Neuronal stem cell (in vitro differentiated cells): Measurements from ENCODE around the gene GRID1.

Source experiments
- DNase-seq: peaks from one replicate; pipeline ENCODE4 v3.0.0-alpha.2; 2013; ENCODE audit warnings: low spot score
- H2AFZ ChIP-seq: one replicate; pipeline ENCODE4 v1.6.1; 2013; ENCODE audit warnings: mild to moderate bottlenecking, low read length, inconsistent platforms
- H2AK5ac ChIP-seq: 2 replicates; pipeline ENCODE4 v1.6.1; 2013; ENCODE audit warnings: low read depth, mild to moderate bottlenecking, inconsistent platforms, low read length, moderate library complexity, mixed read lengths
- H2BK120ac ChIP-seq: 2 replicates; pipeline ENCODE4 v1.6.1; 2013; ENCODE audit warnings: low read depth, mild to moderate bottlenecking, inconsistent platforms, low read length, moderate library complexity, mixed read lengths
- H2BK12ac ChIP-seq: one replicate; pipeline ENCODE4 v1.6.1; 2013; ENCODE audit warnings: low read length, inconsistent platforms
- H2BK15ac ChIP-seq: 2 replicates; pipeline ENCODE4 v1.6.1; 2013; ENCODE audit warnings: mild to moderate bottlenecking, low read length, inconsistent platforms, mixed read lengths
- H2BK5ac ChIP-seq: one replicate; pipeline ENCODE4 v1.6.1; 2013; ENCODE audit warnings: inconsistent platforms, mild to moderate bottlenecking, low read length, moderate library complexity
- H3K14ac ChIP-seq: one replicate; pipeline ENCODE4 v1.6.1; 2013; ENCODE audit warnings: low read length, inconsistent platforms
- H3K18ac ChIP-seq: 2 replicates; pipeline ENCODE4 v1.6.1; 2013; ENCODE audit warnings: low read length, inconsistent platforms
- H3K23ac ChIP-seq: 2 replicates; pipeline ENCODE4 v1.6.1; 2013; ENCODE audit warnings: low read depth, mild to moderate bottlenecking, mixed read lengths, low read length, inconsistent platforms; ENCODE audit not compliant: poor library complexity
- H3K27ac ChIP-seq: replicated peaks from 3 replicates; pipeline ENCODE4 v1.5.1; 2013; ENCODE audit warnings: low read length, inconsistent platforms
- H3K27me3 ChIP-seq, 3 experiments: 2 replicates each; pipeline ENCODE4 v1.6.1; 2013; ENCODE audit warnings: low read length in 3 of 3, mild to moderate bottlenecking in 2 of 3, inconsistent platforms in 1 of 3, low read depth in 1 of 3, mixed read lengths in 1 of 3, moderate library complexity in 1 of 3; ENCODE audit not compliant: control insufficient read depth in 3 of 3, insufficient read depth in 3 of 3
- H3K36me3 ChIP-seq, 2 donors: replicated peaks in 1 of 2; 2 replicates each; pipeline ENCODE4 v1.6.1; 2013; ENCODE audit warnings: low read length in 2 of 2; ENCODE audit not compliant: control insufficient read depth in 2 of 2, insufficient read depth in 2 of 2
- H3K4ac ChIP-seq: 2 replicates; pipeline ENCODE4 v1.6.1; 2013; ENCODE audit warnings: inconsistent platforms, mild to moderate bottlenecking, low read length, moderate library complexity
- H3K4me1 ChIP-seq, 2 donors: 1 replicate in 1 of 2; 2 replicates in 1 of 2; pipeline ENCODE4 v1.6.1; 2013; ENCODE audit warnings: low read length in 2 of 2, low read depth in 1 of 2; ENCODE audit not compliant: control insufficient read depth in 2 of 2, insufficient read depth in 1 of 2
- H3K4me2 ChIP-seq: one replicate; pipeline ENCODE4 v1.6.1; 2013; ENCODE audit warnings: mild to moderate bottlenecking, low read length, inconsistent platforms; ENCODE audit not compliant: insufficient read depth, poor library complexity, severe bottlenecking
- H3K4me3 ChIP-seq, 2 donors: 2 replicates each; pipeline ENCODE4 v1.5.1; 2013; ENCODE audit warnings: low read length in 2 of 2, mild to moderate bottlenecking in 2 of 2, inconsistent platforms in 1 of 2, moderate library complexity in 1 of 2
- H3K79me1 ChIP-seq: one replicate; pipeline ENCODE4 v1.6.1; 2013; ENCODE audit warnings: low read depth, mild to moderate bottlenecking, inconsistent platforms, low read length, moderate library complexity
- H3K9ac ChIP-seq: one replicate; pipeline ENCODE4 v1.6.1; 2013; ENCODE audit warnings: mild to moderate bottlenecking, low read depth, low read length, inconsistent platforms; ENCODE audit not compliant: poor library complexity
- H3K9me3 ChIP-seq, 2 donors: replicated peaks in 1 of 2; 2 replicates each; pipeline versions ENCODE3 to v1.6.1; 2013; ENCODE audit warnings: low read length in 2 of 2, mild to moderate bottlenecking in 2 of 2, inconsistent platforms in 1 of 2, low read depth in 1 of 2, mixed read lengths in 1 of 2, moderate library complexity in 1 of 2; ENCODE audit not compliant: control insufficient read depth in 2 of 2, insufficient read depth in 1 of 2
- H4K8ac ChIP-seq: one replicate; pipeline ENCODE4 v1.6.1; 2013; ENCODE audit warnings: low read depth, mild to moderate bottlenecking, inconsistent platforms, low read length, moderate library complexity
- H4K91ac ChIP-seq: one replicate; pipeline ENCODE4 v1.6.1; 2013; ENCODE audit warnings: low read length, low read depth, mild to moderate bottlenecking, inconsistent platforms; ENCODE audit not compliant: poor library complexity
- WGBS, 2 donors: extraction: QIAGEN DNeasy Blood & Tissue Kit; methylation state at CpG; one replicate each; pipeline ENCODE4 v1.1.7; 2013; ENCODE audit warnings: missing lambda C conversion rate in 2 of 2, mixed read lengths in 1 of 2; ENCODE audit not compliant: insufficient read length in 2 of 2, insufficient replicate concordance in 1 of 2; ENCODE audit errors: extremely low coverage in 2 of 2; 5-methylcytosine and 5-hydroxymethylcytosine counted together

Gene GRID1

GRCh38 chr10:86231796-86232560 is 134.6 kb downstream of the GRID1 start:
- Histone ChIP-seq H2BK5ac (no peak overlapping the region), H4K91ac (no peak overlapping the region), H3K4me2 (no peak overlapping the region), H2BK15ac (no peak overlapping the region), H3K9ac (no peak overlapping the region), H3K4ac (no peak overlapping the region), H3K14ac (no peak overlapping the region), H3K9me3 (peaks cover 0 to 9% of the 10 kb centered on the region in 2 donors), H2AK5ac (peak overlapping the region; percentile 7), H3K4me1 (peaks cover 0 to 29% of the 10 kb centered on the region in 2 donors), H3K79me1 (no peaks in the 10 kb centered on the region), H3K27me3 (no peaks in the 10 kb centered on the region), H3K36me3 (no peaks in the 10 kb centered on the region), H3K23ac (no peak overlapping the region), H4K8ac (no peak overlapping the region), H3K27ac (no peak overlapping the region), H2AFZ (no peak overlapping the region), H3K4me3 (no peak overlapping the region), H2BK12ac (no peak overlapping the region), H2BK120ac (no peak overlapping the region), H3K18ac (no peak overlapping the region)
- no CpG with 5 or more reads among the region's 11 CpGs for WGBS, 2 donors
- no peak for DNase-seq

GRCh38 chr10:86230557-86231180 is 135.9 kb downstream of the GRID1 start:
- Histone ChIP-seq H3K23ac (no peak overlapping the region), H3K14ac (no peak overlapping the region), H2BK12ac (no peak overlapping the region)

GRCh38 chr10:86229811-86230556 is 136.6 kb downstream of the GRID1 start:
- Histone ChIP-seq H3K9ac (no peak overlapping the region), H2AK5ac (peak overlapping the region; percentile 92), H3K79me1 (no peaks in the 10 kb centered on the region), H2BK5ac (no peak overlapping the region), H3K4me3 (no peak overlapping the region), H3K4me1 (peaks cover 0 to 28% of the 10 kb centered on the region in 2 donors), H2BK120ac (no peak overlapping the region), H3K36me3 (no peaks in the 10 kb centered on the region), H3K27me3 (no peaks in the 10 kb centered on the region), H3K4ac (no peak overlapping the region), H3K27ac (no peak overlapping the region), H3K18ac (peak overlapping the region; percentile 72), H2AFZ (no peak overlapping the region), H3K4me2 (no peak overlapping the region), H3K14ac (no peak overlapping the region), H4K91ac (peak overlapping the region; percentile 20), H4K8ac (no peak overlapping the region), H2BK12ac (peak overlapping the region; percentile 23), H3K9me3 (peaks cover 0 to 2% of the 10 kb centered on the region in 2 donors), H3K23ac (no peak overlapping the region), H2BK15ac (peak overlapping the region; percentile 68)
- no peak for DNase-seq
- no CpG with 5 or more reads among the region's 6 CpGs for WGBS, 2 donors

More at GRCh38 chr10:86230557-86231180, 135.9 kb downstream of the GRID1 start:
- no peak overlapping the region for H3K9ac ChIP-seq
- no peak overlapping the region for H4K8ac ChIP-seq
- no peaks in the 10 kb centered on the region for H3K36me3 ChIP-seq
- no peaks in the 10 kb centered on the region for H3K79me1 ChIP-seq
- no peak overlapping the region for H3K4me2 ChIP-seq
- DNase-seq = no peak
- no peak overlapping the region for H2BK5ac ChIP-seq
- H3K27ac ChIP-seq = no peak overlapping the region
- WGBS, 2 donors = no CpG with 5 or more reads among the region's 7 CpGs
- H2AFZ ChIP-seq = no peak overlapping the region
- H3K18ac ChIP-seq = peak overlapping the region; percentile 75
- H3K4me3 ChIP-seq = no peak overlapping the region
- no peak overlapping the region for H4K91ac ChIP-seq
- H2BK120ac ChIP-seq = peak overlapping the region; percentile 63
- peak overlapping the region; percentile 92 for H2AK5ac ChIP-seq
- H3K27me3 ChIP-seq = no peaks in the 10 kb centered on the region
- H3K4ac ChIP-seq = no peak overlapping the region
- H3K9me3 ChIP-seq = peaks cover 0 to 2% of the 10 kb centered on the region in 2 donors
- H2BK15ac ChIP-seq = no peak overlapping the region
- H3K4me1 ChIP-seq = peaks cover 0 to 31% of the 10 kb centered on the region in 2 donors

GRCh38 chr10:86229376-86229775 is 137.2 kb downstream of the GRID1 start:
- Histone ChIP-seq H3K23ac (no peak overlapping the region), H3K18ac (peak overlapping the region; percentile 72), H2BK120ac (peak overlapping the region; percentile 93), H2AK5ac (peak overlapping the region; percentile 92), H3K9ac (no peak overlapping the region), H3K4me3 (no peak overlapping the region), H3K9me3 (peaks cover 0 to 2% of the 10 kb centered on the region in 2 donors), H3K4me1 (peaks cover 0 to 25% of the 10 kb centered on the region in 2 donors), H2BK12ac (peak overlapping the region; percentile 23), H4K8ac (no peak overlapping the region), H3K27me3 (no peaks in the 10 kb centered on the region), H2BK5ac (no peak overlapping the region), H3K14ac (no peak overlapping the region), H2BK15ac (peak overlapping the region; percentile 81), H2AFZ (no peak overlapping the region), H3K4me2 (no peak overlapping the region), H3K36me3 (no peaks in the 10 kb centered on the region), H3K79me1 (no peaks in the 10 kb centered on the region), H3K4ac (no peak overlapping the region), H4K91ac (no peak overlapping the region), H3K27ac (no peak overlapping the region)
- DNase-seq = no peak
- WGBS, 2 donors = no CpG with 5 or more reads among the region's 7 CpGs
